Astrocyte (in vitro differentiated cells and primary cell): ENCODE data around the gene UBE2E2.

Experiments
- EZH2 ChIP-seq: IDR thresholded peaks from 2 replicates; pipeline ENCODE4 v1.6.1; 2012; ENCODE audit warnings: mild to moderate bottlenecking, low read length, inconsistent platforms; ENCODE audit not compliant: insufficient read depth
- TF ChIP-seq, protein P1 (sequence below): IDR thresholded peaks from 2 replicates; pipeline ENCODE4 v1.5.1; 2011; ENCODE audit warnings: low read depth, mild to moderate bottlenecking, inconsistent platforms, low read length, moderate library complexity; ENCODE audit not compliant: insufficient read depth

DNA sequence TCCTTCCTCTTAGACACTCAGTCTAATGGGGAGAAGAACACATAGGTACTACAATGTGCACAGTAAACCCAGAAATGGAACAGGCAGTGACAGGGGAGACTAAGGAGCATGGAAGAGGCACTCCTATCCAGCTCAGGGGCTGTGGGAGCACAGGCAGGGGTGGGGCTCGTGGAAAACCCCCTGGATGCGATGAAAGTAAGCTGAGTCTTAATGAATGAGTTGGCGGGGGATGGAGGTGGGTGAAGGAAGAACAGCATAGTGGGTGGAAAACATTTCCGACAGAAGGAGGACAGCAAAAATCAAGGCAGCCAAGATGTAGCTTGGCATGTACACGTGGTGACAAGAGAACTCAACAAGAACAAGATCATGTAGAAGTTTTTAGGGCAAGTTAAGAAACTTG, 33.6 kb upstream of the UBE2E2 start:
- TF ChIP-seq, protein P1, sequence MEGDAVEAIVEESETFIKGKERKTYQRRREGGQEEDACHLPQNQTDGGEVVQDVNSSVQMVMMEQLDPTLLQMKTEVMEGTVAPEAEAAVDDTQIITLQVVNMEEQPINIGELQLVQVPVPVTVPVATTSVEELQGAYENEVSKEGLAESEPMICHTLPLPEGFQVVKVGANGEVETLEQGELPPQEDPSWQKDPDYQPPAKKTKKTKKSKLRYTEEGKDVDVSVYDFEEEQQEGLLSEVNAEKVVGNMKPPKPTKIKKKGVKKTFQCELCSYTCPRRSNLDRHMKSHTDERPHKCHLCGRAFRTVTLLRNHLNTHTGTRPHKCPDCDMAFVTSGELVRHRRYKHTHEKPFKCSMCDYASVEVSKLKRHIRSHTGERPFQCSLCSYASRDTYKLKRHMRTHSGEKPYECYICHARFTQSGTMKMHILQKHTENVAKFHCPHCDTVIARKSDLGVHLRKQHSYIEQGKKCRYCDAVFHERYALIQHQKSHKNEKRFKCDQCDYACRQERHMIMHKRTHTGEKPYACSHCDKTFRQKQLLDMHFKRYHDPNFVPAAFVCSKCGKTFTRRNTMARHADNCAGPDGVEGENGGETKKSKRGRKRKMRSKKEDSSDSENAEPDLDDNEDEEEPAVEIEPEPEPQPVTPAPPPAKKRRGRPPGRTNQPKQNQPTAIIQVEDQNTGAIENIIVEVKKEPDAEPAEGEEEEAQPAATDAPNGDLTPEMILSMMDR = no peak
- no peak for TF ChIP-seq EZH2
